Right cardiac atrium (tissue), 5 donors: ENCODE results near the gene PSMB3. TPM values are rescaled to one million over a fixed set of nuclear protein-coding genes. Genes with fewer than 3 reads are reported as not detected.
"Not testable (repeated sequence)": the region's sequence is repeated elsewhere in the genome, so short reads cannot be mapped to it uniquely, and the experiment has no call there.

Source experiments
- ATAC-seq, 2 donors: fragments of 200-7000 bp; cut with Tn5 transposase; one replicate each; pipeline versions ENCODE4 v1.8.0 to v1.9.1; 2020; ENCODE audit warnings: moderate library complexity in 2 of 2, mild to moderate bottlenecking in 1 of 2
- DNase-seq, 3 donors: peaks; one replicate each; pipeline ENCODE4 v3.0.0-alpha.2; 2020
- H3K27ac ChIP-seq: one replicate; pipeline ENCODE4 v1.5.1; 2013; ENCODE audit warnings: mild to moderate bottlenecking, low read length, control low read depth, moderate library complexity
- H3K27me3 ChIP-seq: one replicate; pipeline ENCODE4 v1.6.1; 2013; ENCODE audit not compliant: control insufficient read depth, insufficient read depth
- H3K4me1 ChIP-seq: one replicate; pipeline ENCODE4 v1.6.1; 2013; ENCODE audit warnings: low read length; ENCODE audit not compliant: control insufficient read depth, insufficient read depth
- H3K4me3 ChIP-seq: one replicate; pipeline ENCODE4 v1.5.1; 2013; ENCODE audit warnings: low read length, control low read depth
- H3K9me3 ChIP-seq: one replicate; pipeline ENCODE4 v1.6.1; 2013; ENCODE audit warnings: low read length; ENCODE audit not compliant: control insufficient read depth
- WGBS: extraction: QIAGEN DNeasy Blood & Tissue Kit; methylation state at CpG from one replicate; pipeline ENCODE4 v1.1.7; 2013; 5-methylcytosine and 5-hydroxymethylcytosine counted together
- intact Hi-C, 4 donors: fragments of 100-400 bp; cut with DNase I; formaldehyde crosslinking; loops; one replicate each; pipeline versions ENCODE4 v1.11.0 to v1.14.0; 2022 to 2023
- polyA plus RNA-seq: library from polyadenylated mRNA; stranded (reverse); fragments of 200-250 nt; gene quantifications from one replicate; pipeline ENCODE4 v1.2.3, GENCODE V29; 2013
- total RNA-seq, 4 donors: library from RNA; stranded (reverse); fragmentation: NEBNext Ultra II Directional; extraction: Animal tissue kit (Norgen Biotek cat#: 25700); gene quantifications; one replicate each; pipeline ENCODE4 v1.2.1, GENCODE V29; 2021
- donor health status: healthy with polysubstance abuse.
- donor health status: DM: no; HTN: yes; CAD: no.
- donor health status: DM: no; HTN: no; CAD: no.
- donor health status: DM: no; HTN: yes; CAD: no; lungs with severe emphysema.
- donor health status: DM: yes; HTN: yes; CAD: no.

PSMB3 gene
- total and polyA plus RNA-seq, 5 donors: 134 to 247 (median 147) TPM

DNA sequence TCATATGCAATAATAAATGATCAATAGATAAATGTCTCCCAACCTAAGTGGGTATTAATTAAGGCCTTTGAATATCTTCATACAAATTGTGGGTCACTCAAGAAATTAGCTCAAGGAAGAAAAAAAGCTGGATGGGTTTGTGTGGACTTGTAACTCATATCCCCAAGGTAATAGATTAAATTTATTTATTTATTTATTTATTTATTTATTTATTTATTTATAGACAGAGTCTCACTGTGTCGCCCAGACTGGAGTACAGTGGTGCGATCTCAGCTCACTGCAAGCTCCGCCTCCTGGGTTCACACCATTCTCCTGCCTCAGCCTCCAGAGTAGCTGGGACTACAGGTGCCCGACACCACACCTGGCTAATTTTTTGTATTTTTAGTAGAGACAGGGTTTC, 35.5 kb downstream of the PSMB3 start:
- H3K4me3 ChIP-seq, intact Hi-C loops, H3K27me3 ChIP-seq, ATAC-seq, DNase-seq, H3K9me3 ChIP-seq, H3K4me1 ChIP-seq, H3K27ac ChIP-seq: not testable (repeated sequence)
- WGBS: 98% methylated on average over 4 of the region's 4 CpGs

DNA sequence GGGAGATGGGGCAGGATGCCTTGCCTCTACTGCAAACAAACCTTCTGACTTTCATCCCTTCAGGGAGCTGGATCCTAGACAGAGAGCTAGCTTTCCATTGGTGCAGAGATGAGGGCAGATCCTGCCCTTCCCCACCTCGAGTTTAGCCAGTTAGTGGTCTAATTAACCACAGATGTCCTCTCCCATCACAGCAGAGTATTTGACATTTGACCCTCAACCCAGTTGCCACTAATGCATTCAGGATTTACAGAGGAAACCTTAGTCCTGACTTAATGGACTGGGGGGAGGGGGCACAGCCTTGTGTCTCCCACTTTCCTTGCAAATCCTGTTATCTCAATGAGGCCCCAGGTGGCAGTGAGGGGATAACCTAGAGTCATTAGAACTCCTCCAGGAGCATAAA, 36.6 kb downstream of the PSMB3 start:
- Histone ChIP-seq H3K9me3 (no peaks in the 10 kb centered on the region), H3K4me1 (peaks cover 2% of the 10 kb centered on the region), H3K27ac (no peak overlapping the region), H3K27me3 (no peaks in the 10 kb centered on the region), H3K4me3 (no peak overlapping the region)
- no peak for DNase-seq
- ATAC-seq: no peak
- WGBS: 9% methylated on average over 1 of the region's 1 CpG
- intact Hi-C loops: no loop called here

GRCh38 chr17:38790148-38790707, 37.7 kb downstream of the PSMB3 start:
- DNase-seq, H3K27ac ChIP-seq, intact Hi-C loops, H3K4me1 ChIP-seq, H3K4me3 ChIP-seq, H3K9me3 ChIP-seq, H3K27me3 ChIP-seq: not testable (repeated sequence)
- peak; percentile 47 to 71 for ATAC-seq
- 70% methylated on average over 13 of the region's 13 CpGs for WGBS

DNA sequence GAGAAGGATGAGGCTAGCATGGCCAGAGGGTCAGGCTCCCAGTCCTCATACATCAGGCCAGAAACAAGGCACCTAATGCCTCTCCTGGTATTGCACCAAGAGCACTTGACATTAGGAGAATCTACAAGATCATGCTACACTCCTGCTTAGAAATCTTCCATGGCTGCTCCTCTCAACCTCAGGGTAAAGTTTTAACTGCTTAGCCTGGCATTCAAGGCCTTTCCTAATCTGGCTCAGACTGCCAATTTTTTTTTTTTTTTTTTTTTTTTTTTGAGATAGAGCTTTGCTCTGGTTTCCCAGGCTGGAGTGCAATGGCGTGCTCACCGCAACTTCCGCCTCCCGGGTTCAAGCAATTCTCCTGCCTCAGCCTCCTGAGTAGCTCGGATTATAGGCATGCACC, 38.6 kb downstream of the PSMB3 start:
- no peak overlapping the region for H3K4me3 ChIP-seq
- over 99% methylated on average over 5 of the region's 5 CpGs for WGBS
- H3K27me3 ChIP-seq: no peaks in the 10 kb centered on the region
- peaks cover 2% of the 10 kb centered on the region for H3K4me1 ChIP-seq
- intact Hi-C loops: no loop called here
- H3K27ac ChIP-seq: no peak overlapping the region
- DNase-seq: no peak
- no peaks in the 10 kb centered on the region for H3K9me3 ChIP-seq
- ATAC-seq: no peak

DNA sequence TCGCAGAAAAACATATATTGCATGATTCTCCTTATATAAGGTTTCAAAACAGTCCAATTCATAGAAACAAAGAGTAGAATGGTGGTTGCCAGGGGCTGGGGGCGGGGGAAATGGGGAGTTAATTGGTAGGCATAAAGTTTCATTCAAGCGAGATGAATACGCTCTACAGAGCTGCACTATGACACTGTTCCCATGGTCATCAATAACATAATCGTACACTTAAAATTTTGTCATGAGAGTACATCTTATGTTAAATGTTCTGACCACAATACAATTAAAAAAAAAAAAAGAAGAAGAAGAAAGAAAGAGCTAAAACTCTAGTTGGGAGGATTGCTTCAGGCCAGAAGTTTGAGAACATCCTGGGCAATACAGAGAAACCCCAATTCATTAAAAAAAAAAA, 41.7 kb downstream of the PSMB3 start:
- Histone ChIP-seq H3K9me3 (no peaks in the 10 kb centered on the region), H3K4me3 (no peak overlapping the region), H3K4me1 (peaks cover 11% of the 10 kb centered on the region), H3K27me3 (no peaks in the 10 kb centered on the region), H3K27ac (no peak overlapping the region)
- DNase-seq: no peak
- ATAC-seq: no peak
- WGBS: 92% methylated on average over 5 of the region's 5 CpGs
- intact Hi-C loops: no loop called here

- DNase-seq: no peak
- no peak overlapping the region for H3K4me3 ChIP-seq
- 56% methylated on average over 5 of the region's 5 CpGs for WGBS
- intact Hi-C loops: no loop called here
- no peak for ATAC-seq
- no peaks in the 10 kb centered on the region for H3K9me3 ChIP-seq
- H3K27me3 ChIP-seq: no peaks in the 10 kb centered on the region
- no peak overlapping the region for H3K27ac ChIP-seq
- peaks cover 9% of the 10 kb centered on the region for H3K4me1 ChIP-seq
Observed at GRCh38 chr17:38796451-38797157, 44.1 kb downstream of the PSMB3 start.

GRCh38 chr17:38797158-38797490, 44.6 kb downstream of the PSMB3 start:
- DNase-seq: no peak
- Histone ChIP-seq H3K4me1 (peaks cover 9% of the 10 kb centered on the region), H3K27me3 (no peaks in the 10 kb centered on the region), H3K9me3 (no peaks in the 10 kb centered on the region), H3K4me3 (no peak overlapping the region), H3K27ac (no peak overlapping the region)
- ATAC-seq: no peak
- intact Hi-C loops: no loop called here
- 64% methylated on average over 5 of the region's 5 CpGs for WGBS

GRCh38 chr17:38797828-38798227, 45.3 kb downstream of the PSMB3 start:
- H3K9me3 ChIP-seq: no peaks in the 10 kb centered on the region
- H3K27ac ChIP-seq: peak overlapping the region; percentile 32
- H3K4me3 ChIP-seq: peak overlapping the region; percentile 72
- no peak for ATAC-seq
- H3K27me3 ChIP-seq: no peaks in the 10 kb centered on the region
- peaks cover 9% of the 10 kb centered on the region for H3K4me1 ChIP-seq
- intact Hi-C loops: no loop called here
- no peak for DNase-seq
- 71% methylated on average over 6 of the region's 6 CpGs for WGBS

GRCh38 chr17:38798614-38799500, 46.3 kb downstream of the PSMB3 start:
- Histone ChIP-seq H3K27me3 (no peaks in the 10 kb centered on the region), H3K27ac (peak overlapping the region; percentile 73), H3K9me3 (no peaks in the 10 kb centered on the region), H3K4me3 (peak overlapping the region; percentile 72), H3K4me1 (peaks cover 9% of the 10 kb centered on the region)
- WGBS: under 1% methylated on average over 53 of the region's 53 CpGs
- DNase-seq (peak in 2 of 3 donors; percentile 82 to 84), ATAC-seq (peak; percentile 52 to 54)
- intact Hi-C loops: no loop called here

GRCh38 chr17:38799501-38800236, 47.1 kb downstream of the PSMB3 start, which contains the start of gene PIP4K2B:
PIP4K2B (minus strand) TSS chr17:38799556; CDS start chr17:38799424, 132 bp downstream.
- Histone ChIP-seq H3K27ac (peak within 1 kb of the TSS; percentile 89), H3K9me3 (no peaks in the 10 kb centered on the region), H3K4me1 (peaks cover 9% of the 10 kb centered on the region), H3K27me3 (no peaks in the 10 kb centered on the region), H3K4me3 (peak within 1 kb of the TSS; percentile 72)
- DNase-seq (peak; percentile 98 to 99 (median 98)), ATAC-seq (peak; percentile 96 to 97)
- WGBS: under 1% methylated on average over 76 of the region's 76 CpGs
- intact Hi-C loops: no loop called here
